GM20000 (cell line): ENCODE data around the gene CHCHD3.
"Not testable (repeated sequence)": the region's sequence is repeated elsewhere in the genome, so short reads cannot be mapped to it uniquely, and the experiment has no call there.

Source experiments
- DNase-seq: peaks from one replicate; pipeline ENCODE4 v3.0.0; 2012; ENCODE audit warnings: low spot score
- CTCF ChIP-seq: IDR thresholded peaks from 2 replicates; pipeline ENCODE4 v1.5.1; 2012; ENCODE audit warnings: mild to moderate bottlenecking, control low read depth; ENCODE audit errors: extremely low read depth, missing control alignments

The CHCHD3 gene

GRCh38 chr7:132930881-132931280 is 151.0 kb downstream of the CHCHD3 start:
- DNase-seq, result no peak
- TF ChIP-seq CTCF, result no peak

GRCh38 chr7:132929944-132930343 is 151.9 kb downstream of the CHCHD3 start:
- DNase-seq, result not testable (repeated sequence)

- TF ChIP-seq CTCF, result no peak
- no peak for DNase-seq
These were observed 162.1 kb downstream of the CHCHD3 start for GRCh38 chr7:132919771-132920170.

- DNase-seq, result no peak
- TF ChIP-seq CTCF, result no peak
These were observed 166.2 kb downstream of the CHCHD3 start for GRCh38 chr7:132915647-132916046.

GRCh38 chr7:132910657-132911056 is 171.2 kb downstream of the CHCHD3 start:
- no peak for DNase-seq
- TF ChIP-seq CTCF, result no peak

- no peak for DNase-seq
- TF ChIP-seq CTCF, result no peak
These were observed 174.4 kb downstream of the CHCHD3 start for GRCh38 chr7:132907380-132907940.

GRCh38 chr7:132906193-132906835 is 175.6 kb downstream of the CHCHD3 start:
- DNase-seq, result peak; percentile 33

GRCh38 chr7:132905136-132905535 is 176.8 kb downstream of the CHCHD3 start:
- DNase-seq, result not testable (repeated sequence)

More at GRCh38 chr7:132906193-132906835, 175.6 kb downstream of the CHCHD3 start:
- TF ChIP-seq CTCF, result no peak
